OCI-LY1 (cell line): ENCODE measurements around the gene OR5AK2.

Experiments used
- H2AFZ ChIP-seq: fragments of 200-600 bp; sonication (generic), shearing (Covaris generic); 2 replicates; pipeline ENCODE4 v1.6.0; 2014; ENCODE audit warnings: antibody characterized with exemption, mild to moderate bottlenecking, low read length
- H3F3A ChIP-seq: fragments of 200-600 bp; sonication (generic), shearing (Covaris generic); 2 replicates; pipeline ENCODE4 v1.6.0; 2014; ENCODE audit warnings: mild to moderate bottlenecking, antibody characterized with exemption, low read length, moderate library complexity; ENCODE audit not compliant: insufficient read depth
- H3K27ac ChIP-seq: fragments of 200-600 bp; sonication (generic); 2 replicates; pipeline ENCODE4 v1.5.1; 2014; ENCODE audit warnings: low read length, mixed run types, mild to moderate bottlenecking, low read depth; ENCODE audit not compliant: poor library complexity, severe bottlenecking
- H3K27me3 ChIP-seq: fragments of 200-600 bp; sonication (generic); 2 replicates; pipeline ENCODE4 v1.6.0; 2014; ENCODE audit warnings: antibody characterized with exemption, mild to moderate bottlenecking, low read length, moderate library complexity; ENCODE audit not compliant: insufficient read depth
- H3K36me3 ChIP-seq: fragments of 200-600 bp; sonication (generic); 2 replicates; pipeline ENCODE4 v1.6.1; 2014; ENCODE audit warnings: mild to moderate bottlenecking, antibody characterized with exemption, low read length, moderate library complexity, mixed read lengths; ENCODE audit not compliant: insufficient read depth
- H3K4me1 ChIP-seq: fragments of 200-600 bp; sonication (generic); 2 replicates; pipeline ENCODE4 v1.5.1; 2014; ENCODE audit warnings: mild to moderate bottlenecking, low read length, moderate library complexity; ENCODE audit not compliant: insufficient read depth, severe bottlenecking
- H3K4me2 ChIP-seq: fragments of 200-600 bp; sonication (generic), shearing (Covaris generic); 2 replicates; pipeline ENCODE4 v1.6.1; 2014; ENCODE audit warnings: low read length
- H3K4me3 ChIP-seq: fragments of 200-600 bp; sonication (generic); 2 replicates; pipeline ENCODE4 v1.5.1; 2014; ENCODE audit warnings: low read length, low read depth, mild to moderate bottlenecking, mixed read lengths; ENCODE audit not compliant: poor library complexity, severe bottlenecking
- H3K79me2 ChIP-seq: fragments of 200-600 bp; shearing (Covaris generic); 2 replicates; pipeline ENCODE4 v1.6.1; 2016; ENCODE audit warnings: mixed run types, low read length, mixed read lengths; ENCODE audit not compliant: insufficient read depth
- H3K9ac ChIP-seq: fragments of 200-600 bp; sonication (generic), shearing (Covaris generic); 2 replicates; pipeline ENCODE4 v1.6.1; 2014; ENCODE audit warnings: mild to moderate bottlenecking, low read length, mixed read lengths
- H3K9me2 ChIP-seq: fragments of 200-600 bp; sonication (generic), shearing (Covaris generic); 2 replicates; pipeline ENCODE4 v1.6.1; 2014; ENCODE audit warnings: low read depth, mild to moderate bottlenecking, low read length, mixed read lengths
- H3K9me3 ChIP-seq: fragments of 200-600 bp; shearing (Covaris generic); 2 replicates; pipeline ENCODE4 v1.6.1; 2014; ENCODE audit warnings: low read length, mixed read lengths
- H4K20me1 ChIP-seq: fragments of 200-600 bp; sonication (generic), shearing (Covaris generic); 2 replicates; pipeline ENCODE4 v1.6.0; 2016; ENCODE audit warnings: mild to moderate bottlenecking, low read length; ENCODE audit not compliant: insufficient read depth
- CTCF ChIP-seq: fragments of 200-600 bp; sonication (generic), shearing (Covaris generic); IDR thresholded peaks from 2 replicates; pipeline ENCODE4 v1.5.1; 2017; ENCODE audit warnings: mild to moderate bottlenecking, antibody characterized with exemption, low read length, moderate library complexity, mixed read lengths
- EZH2 ChIP-seq: fragments of 200-600 bp; sonication (generic), shearing (Covaris generic); IDR thresholded peaks from 2 replicates; pipeline ENCODE4 v1.8.0; 2017; ENCODE audit warnings: borderline replicate concordance, mixed run types, mild to moderate bottlenecking, antibody characterized with exemption, low read length, moderate library complexity, mixed read lengths

Gene OR5AK2

GRCh38 chr11:57001674-57002401 lies 13.1 kb downstream of the OR5AK2 start:
- H3K27me3 ChIP-seq, result no peaks in the 10 kb centered on the region
- no peaks in the 10 kb centered on the region for H3K4me1 ChIP-seq
- H4K20me1 ChIP-seq, result no peaks in the 10 kb centered on the region
- no peaks in the 10 kb centered on the region for H3K9me2 ChIP-seq
- no peak overlapping the region for H3K27ac ChIP-seq
- H3K9me3 ChIP-seq, result peaks cover 4% of the 10 kb centered on the region; the same call in 1 of the 2 replicates
- H3K36me3 ChIP-seq, result no peaks in the 10 kb centered on the region
- H3K4me2 ChIP-seq, result no peak overlapping the region
- no peaks in the 10 kb centered on the region for H3K79me2 ChIP-seq
- H3K9ac ChIP-seq, result no peak overlapping the region
- no peak overlapping the region for H3K4me3 ChIP-seq
- no peak overlapping the region for H2AFZ ChIP-seq
- TF ChIP-seq CTCF (peak; percentile 41), EZH2 (no peak)
- no peaks in the 10 kb centered on the region for H3F3A ChIP-seq

DNA sequence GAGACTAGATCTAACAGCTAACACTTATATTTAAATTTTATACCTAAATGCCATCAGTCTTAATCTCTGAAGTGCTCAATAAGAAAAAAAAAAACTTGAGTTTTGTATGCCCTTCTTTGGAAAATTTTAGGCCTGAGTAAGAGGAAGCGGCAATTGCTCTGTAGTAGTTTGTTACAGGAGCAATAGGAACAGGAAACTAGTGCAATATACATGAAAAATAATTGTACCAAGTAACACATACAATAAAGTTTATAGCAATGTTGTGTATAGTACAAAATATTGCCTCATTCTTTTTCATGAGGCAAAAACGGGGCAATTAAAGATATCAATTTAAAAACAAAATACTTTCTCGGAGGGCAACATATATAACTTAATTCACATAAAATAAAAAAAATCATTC lies 19.7 kb downstream of the OR5AK2 start:
- no peaks in the 10 kb centered on the region for H3K27me3 ChIP-seq

GRCh38 chr11:57015679-57016078 lies 27.0 kb downstream of the OR5AK2 start:
- Histone ChIP-seq H4K20me1 (no peaks in the 10 kb centered on the region), H3K9me3 (no peaks in the 10 kb centered on the region), H3K9me2 (no peaks in the 10 kb centered on the region), H3F3A (no peaks in the 10 kb centered on the region), H3K4me3 (no peak overlapping the region), H3K4me1 (no peaks in the 10 kb centered on the region), H3K79me2 (no peaks in the 10 kb centered on the region), H3K27me3 (no peaks in the 10 kb centered on the region), H3K4me2 (no peak overlapping the region), H3K9ac (no peak overlapping the region), H3K36me3 (no peaks in the 10 kb centered on the region), H3K27ac (no peak overlapping the region), H2AFZ (no peak overlapping the region)
- TF ChIP-seq EZH2, result no peak
- no peak for TF ChIP-seq CTCF

More for the DNA sequence above, 19.7 kb downstream of the OR5AK2 start:
- no peaks in the 10 kb centered on the region for H3K36me3 ChIP-seq
- H2AFZ ChIP-seq, result no peak overlapping the region
- H3K9me3 ChIP-seq, result no peaks in the 10 kb centered on the region
- H3K27ac ChIP-seq, result no peak overlapping the region
- no peaks in the 10 kb centered on the region for H3K79me2 ChIP-seq
- TF ChIP-seq EZH2, result no peak
- no peak overlapping the region for H3K4me3 ChIP-seq
- H3F3A ChIP-seq, result no peaks in the 10 kb centered on the region
- H3K9me2 ChIP-seq, result no peaks in the 10 kb centered on the region
- no peak overlapping the region for H3K9ac ChIP-seq
- H3K4me1 ChIP-seq, result no peaks in the 10 kb centered on the region
- H3K4me2 ChIP-seq, result no peak overlapping the region
- H4K20me1 ChIP-seq, result no peaks in the 10 kb centered on the region

DNA sequence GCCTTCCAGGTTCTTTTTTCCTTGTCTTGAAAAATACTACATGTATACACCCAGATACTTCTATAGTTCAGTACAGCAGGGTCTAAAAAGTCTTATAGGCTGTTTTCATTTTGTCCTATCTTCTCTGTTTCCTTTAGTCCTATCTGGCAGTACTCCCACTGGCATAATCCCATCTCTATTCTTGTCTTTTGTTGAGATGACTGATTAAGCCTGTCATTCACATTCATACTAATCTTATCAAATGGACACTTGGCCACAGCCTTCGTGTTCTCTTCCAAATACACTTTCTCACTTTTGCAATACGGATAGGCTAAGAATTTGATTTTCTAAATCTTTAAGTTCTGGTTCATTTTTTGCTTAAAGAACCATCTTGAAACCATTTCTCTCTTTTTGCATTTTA lies 42.8 kb downstream of the OR5AK2 start:
- Histone ChIP-seq H3F3A (no peaks in the 10 kb centered on the region), H3K4me1 (no peaks in the 10 kb centered on the region), H3K36me3 (no peaks in the 10 kb centered on the region), H3K9ac (no peak overlapping the region), H3K27ac (no peak overlapping the region), H3K27me3 (no peaks in the 10 kb centered on the region), H2AFZ (no peak overlapping the region), H3K4me2 (no peak overlapping the region), H4K20me1 (no peaks in the 10 kb centered on the region), H3K4me3 (no peak overlapping the region), H3K9me3 (no peaks in the 10 kb centered on the region), H3K79me2 (no peaks in the 10 kb centered on the region), H3K9me2 (no peaks in the 10 kb centered on the region)
- TF ChIP-seq CTCF, result no peak
- no peak for TF ChIP-seq EZH2
